ENCODE data around the gene WASF3.

DNA sequence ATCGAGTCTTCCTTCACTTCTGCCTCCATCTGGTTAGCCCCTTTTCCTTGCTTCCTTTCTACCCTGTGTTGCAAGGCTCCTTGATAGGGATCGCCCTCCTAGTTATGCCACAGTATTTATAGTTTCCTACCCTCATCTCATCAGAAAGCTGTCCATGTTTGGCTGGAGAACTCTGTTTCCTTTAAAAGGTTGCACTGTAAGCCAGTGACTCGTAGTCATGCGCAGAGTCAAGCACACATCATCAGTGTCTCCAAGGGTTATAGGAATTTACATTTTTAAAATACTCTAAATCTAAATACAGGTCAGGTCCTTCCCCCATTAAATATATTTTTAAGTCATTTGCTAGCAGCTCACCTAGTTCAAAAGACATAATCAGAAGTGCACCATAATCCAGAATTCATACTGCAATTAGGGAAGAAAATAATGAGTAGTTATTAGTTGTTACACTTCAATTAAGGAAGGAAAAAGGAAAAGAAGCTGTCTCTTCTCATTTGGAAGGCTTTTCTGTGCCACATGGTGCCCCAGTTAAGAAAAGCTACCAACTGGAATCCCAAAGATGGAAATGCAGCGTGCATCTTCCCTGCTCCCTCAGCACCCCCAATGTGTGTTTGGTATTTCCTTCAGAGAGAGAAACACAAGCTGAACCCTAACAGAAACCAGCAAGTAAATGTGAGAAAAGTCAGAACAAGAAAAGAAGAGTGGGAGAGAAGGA is 122.1 kb downstream of the WASF3 start:
- TF ChIP-seq, protein P1, sequence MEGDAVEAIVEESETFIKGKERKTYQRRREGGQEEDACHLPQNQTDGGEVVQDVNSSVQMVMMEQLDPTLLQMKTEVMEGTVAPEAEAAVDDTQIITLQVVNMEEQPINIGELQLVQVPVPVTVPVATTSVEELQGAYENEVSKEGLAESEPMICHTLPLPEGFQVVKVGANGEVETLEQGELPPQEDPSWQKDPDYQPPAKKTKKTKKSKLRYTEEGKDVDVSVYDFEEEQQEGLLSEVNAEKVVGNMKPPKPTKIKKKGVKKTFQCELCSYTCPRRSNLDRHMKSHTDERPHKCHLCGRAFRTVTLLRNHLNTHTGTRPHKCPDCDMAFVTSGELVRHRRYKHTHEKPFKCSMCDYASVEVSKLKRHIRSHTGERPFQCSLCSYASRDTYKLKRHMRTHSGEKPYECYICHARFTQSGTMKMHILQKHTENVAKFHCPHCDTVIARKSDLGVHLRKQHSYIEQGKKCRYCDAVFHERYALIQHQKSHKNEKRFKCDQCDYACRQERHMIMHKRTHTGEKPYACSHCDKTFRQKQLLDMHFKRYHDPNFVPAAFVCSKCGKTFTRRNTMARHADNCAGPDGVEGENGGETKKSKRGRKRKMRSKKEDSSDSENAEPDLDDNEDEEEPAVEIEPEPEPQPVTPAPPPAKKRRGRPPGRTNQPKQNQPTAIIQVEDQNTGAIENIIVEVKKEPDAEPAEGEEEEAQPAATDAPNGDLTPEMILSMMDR (IDR thresholded peaks at IDR 0.05 in 8 of 11, conservative IDR thresholded peaks at IDR 0.05 in 3 of 11): no peak
- TF ChIP-seq POLR2A (IDR thresholded peaks at IDR 0.05) (no peak), POLR2AphosphoS5 (IDR thresholded peaks at IDR 0.05) (no peak)

All from spleen (tissue), 7 donors.